Natural killer cell (primary cell): Measurements from ENCODE around the gene NFIA. TPM values are rescaled to one million over a fixed set of nuclear protein-coding genes. Genes with fewer than 3 reads are reported as not detected.

Experiments used
- ATAC-seq, 3 donors: fragments of 150-1000 bp in 2 of 3; fragments of 200-7000 bp in 1 of 3; cut with Tn5 transposase; 1 replicate in 1 of 3; 2 replicates in 2 of 3; pipeline ENCODE4 v1.10.0; 2021; ENCODE audit warnings: mild to moderate bottlenecking in 2 of 3, moderate library complexity in 2 of 3
- DNase-seq, 2 donors: peaks; one replicate each; pipeline versions ENCODE4 v3.0.0 to v3.0.0-alpha.2; 2013 to 2021; ENCODE audit warnings: mixed read lengths in 1 of 2
- H3K27ac ChIP-seq: one replicate; pipeline ENCODE4 v1.5.1; 2013; ENCODE audit warnings: mild to moderate bottlenecking, low read length
- H3K27me3 ChIP-seq: one replicate; pipeline ENCODE4 v1.6.1; 2013; ENCODE audit warnings: low read length; ENCODE audit not compliant: control insufficient read depth, insufficient read depth
- H3K36me3 ChIP-seq: one replicate; pipeline ENCODE4 v1.6.1; 2013; ENCODE audit warnings: low read length; ENCODE audit not compliant: control insufficient read depth, insufficient read depth
- H3K4me1 ChIP-seq: one replicate; pipeline ENCODE4 v1.6.1; 2013; ENCODE audit warnings: low read length; ENCODE audit not compliant: control insufficient read depth, insufficient read depth
- H3K4me3 ChIP-seq: one replicate; pipeline ENCODE4 v1.5.1; 2013; ENCODE audit warnings: low read length
- H3K9me3 ChIP-seq: one replicate; pipeline ENCODE4 v1.6.1; 2013; ENCODE audit warnings: low read length; ENCODE audit not compliant: control insufficient read depth, insufficient read depth
- H3K27ac Mint-ChIP-seq, 2 donors: one replicate each; pipeline ENCODE4 v1.8.0; 2022; ENCODE audit warnings: mild to moderate bottlenecking in 2 of 2, mixed read lengths in 2 of 2, moderate library complexity in 1 of 2
- H3K27me3 Mint-ChIP-seq, 2 donors: one replicate each; pipeline ENCODE4 v1.8.0; 2022; ENCODE audit warnings: low read depth in 2 of 2, mixed read lengths in 2 of 2
- H3K36me3 Mint-ChIP-seq: one replicate; pipeline ENCODE4 v1.8.0; 2022; ENCODE audit warnings: mixed read lengths
- H3K4me1 Mint-ChIP-seq, 2 donors: one replicate each; pipeline ENCODE4 v1.8.0; 2022; ENCODE audit warnings: mixed read lengths in 2 of 2
- H3K4me3 Mint-ChIP-seq: one replicate; pipeline ENCODE4 v1.8.0; 2022; ENCODE audit warnings: mild to moderate bottlenecking, moderate library complexity, mixed read lengths
- H3K9me3 Mint-ChIP-seq, 2 donors: one replicate each; pipeline ENCODE4 v1.8.0; 2022; ENCODE audit warnings: mixed read lengths in 2 of 2
- WGBS: methylation state at CpG from one replicate; pipeline ENCODE4 v1.1.7; 2013; ENCODE audit warnings: missing lambda C conversion rate; ENCODE audit not compliant: insufficient coverage; 5-methylcytosine and 5-hydroxymethylcytosine counted together
- intact Hi-C: fragments of 100-400 bp; cut with micrococcal nuclease; formaldehyde crosslinking; loops from one replicate; pipeline ENCODE4 v1.14.2; 2022
- total RNA-seq, 4 donors: library from RNA; stranded (reverse); fragments of 120-200 nt in 1 of 4; gene quantifications; one replicate each; pipeline versions ENCODE4 v1.2.3 to v1.2.4, GENCODE V29; 2013 to 2022
- TF ChIP-seq, protein P1 (sequence below): fragments of 200-600 bp; IDR thresholded peaks from one replicate; pipeline ENCODE4 v1.8.0; 2022; ENCODE audit warnings: antibody characterized with exemption

Gene NFIA
- total RNA-seq, 3 donors from 2014 or later (not counting 1 experiment from before 2014, with no cell fraction given), result 3.5 to 6.5 (median 3.6) TPM

DNA sequence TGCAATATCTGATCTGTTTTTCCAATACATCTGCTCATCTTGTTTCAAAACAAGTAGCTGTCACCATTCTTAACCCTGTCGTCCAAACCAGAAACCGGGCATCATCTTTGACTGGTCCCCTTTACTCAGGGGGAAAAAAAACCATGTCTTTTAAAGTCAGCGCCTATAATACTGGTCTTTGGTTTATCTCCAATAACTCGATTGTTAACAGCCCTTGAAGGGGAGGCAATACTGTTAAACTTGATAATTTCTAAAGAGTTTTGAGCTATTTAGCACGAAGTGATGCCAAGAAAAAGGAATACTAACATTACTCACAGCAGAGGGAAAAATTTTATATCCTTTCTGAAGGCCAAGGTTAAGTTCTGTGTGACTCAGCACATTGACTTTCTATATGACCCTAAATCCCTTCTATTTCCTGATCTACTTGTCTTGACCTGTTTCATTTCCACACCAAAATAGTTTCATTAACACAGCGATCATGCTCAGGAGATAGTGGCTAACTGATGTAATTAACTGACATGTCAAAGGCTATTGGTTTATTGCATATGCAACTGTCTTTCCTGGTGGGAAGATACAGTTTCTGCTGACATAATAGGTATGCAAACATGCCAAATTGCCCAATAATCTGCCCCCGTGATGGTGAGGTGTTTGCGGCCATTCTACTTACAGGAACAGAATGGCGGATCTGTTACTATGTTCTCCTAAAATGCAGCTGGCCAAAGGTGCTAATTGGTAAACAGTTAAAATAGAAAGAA is 59.1 kb downstream of the NFIA start:
- H3K4me3 ChIP-seq, result no peak overlapping the region
- Mint-ChIP-seq H3K4me3 (no peak overlapping the region), H3K9me3 (no peaks in the 10 kb centered on the region), H3K4me1 (peaks cover 8 to 13% of the 10 kb centered on the region in 2 donors), H3K27ac (no peak overlapping the region), H3K36me3 (no peaks in the 10 kb centered on the region), H3K27me3 (peaks cover 36 to 89% of the 10 kb centered on the region in 2 donors)
- no peaks in the 10 kb centered on the region for H3K36me3 ChIP-seq
- peaks cover 3% of the 10 kb centered on the region for H3K4me1 ChIP-seq
- no peak for DNase-seq
- H3K27me3 ChIP-seq, result peaks cover 10% of the 10 kb centered on the region
- ATAC-seq, result no peak
- intact Hi-C loops, result loop anchor here (10.0 kb wide), 1 partner anchor 87 kb away; no protein-coding TSS in a partner anchor
- WGBS, result 86% methylated on average over 9 of the region's 9 CpGs
- TF ChIP-seq, protein P1, sequence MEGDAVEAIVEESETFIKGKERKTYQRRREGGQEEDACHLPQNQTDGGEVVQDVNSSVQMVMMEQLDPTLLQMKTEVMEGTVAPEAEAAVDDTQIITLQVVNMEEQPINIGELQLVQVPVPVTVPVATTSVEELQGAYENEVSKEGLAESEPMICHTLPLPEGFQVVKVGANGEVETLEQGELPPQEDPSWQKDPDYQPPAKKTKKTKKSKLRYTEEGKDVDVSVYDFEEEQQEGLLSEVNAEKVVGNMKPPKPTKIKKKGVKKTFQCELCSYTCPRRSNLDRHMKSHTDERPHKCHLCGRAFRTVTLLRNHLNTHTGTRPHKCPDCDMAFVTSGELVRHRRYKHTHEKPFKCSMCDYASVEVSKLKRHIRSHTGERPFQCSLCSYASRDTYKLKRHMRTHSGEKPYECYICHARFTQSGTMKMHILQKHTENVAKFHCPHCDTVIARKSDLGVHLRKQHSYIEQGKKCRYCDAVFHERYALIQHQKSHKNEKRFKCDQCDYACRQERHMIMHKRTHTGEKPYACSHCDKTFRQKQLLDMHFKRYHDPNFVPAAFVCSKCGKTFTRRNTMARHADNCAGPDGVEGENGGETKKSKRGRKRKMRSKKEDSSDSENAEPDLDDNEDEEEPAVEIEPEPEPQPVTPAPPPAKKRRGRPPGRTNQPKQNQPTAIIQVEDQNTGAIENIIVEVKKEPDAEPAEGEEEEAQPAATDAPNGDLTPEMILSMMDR, result no peak
- no peak overlapping the region for H3K27ac ChIP-seq
- H3K9me3 ChIP-seq, result no peaks in the 10 kb centered on the region

DNA sequence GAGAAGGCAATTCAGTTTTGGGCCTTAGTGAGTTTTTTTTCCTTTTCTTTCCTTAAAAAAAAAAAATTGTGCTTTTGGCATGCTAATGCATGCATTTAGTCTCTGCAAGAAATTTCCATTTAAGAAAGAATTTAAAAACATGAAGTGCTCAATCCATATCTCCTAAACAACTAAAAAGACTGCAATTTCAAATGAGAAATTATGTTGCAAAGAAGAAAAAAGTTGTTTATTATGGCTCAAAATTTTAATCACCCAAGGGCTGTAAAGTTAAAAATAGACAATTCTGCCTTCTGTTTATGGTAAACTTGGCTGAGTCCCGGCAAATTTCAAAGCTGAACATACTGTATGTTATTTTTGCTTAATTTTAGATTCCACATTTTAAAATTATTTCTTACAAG is 59.7 kb downstream of the NFIA start:
- no peaks in the 10 kb centered on the region for H3K9me3 ChIP-seq
- Mint-ChIP-seq H3K27ac (no peak overlapping the region), H3K27me3 (peaks cover 36 to 87% of the 10 kb centered on the region in 2 donors), H3K36me3 (no peaks in the 10 kb centered on the region), H3K9me3 (no peaks in the 10 kb centered on the region), H3K4me1 (peaks cover 8 to 13% of the 10 kb centered on the region in 2 donors), H3K4me3 (no peak overlapping the region)
- no peak overlapping the region for H3K27ac ChIP-seq
- no peaks in the 10 kb centered on the region for H3K36me3 ChIP-seq
- intact Hi-C loops, result loop anchor here (10.0 kb wide), 1 partner anchor 87 kb away; no protein-coding TSS in a partner anchor
- peaks cover 9% of the 10 kb centered on the region for H3K27me3 ChIP-seq
- DNase-seq (no peak), ATAC-seq (no peak)
- no peak overlapping the region for H3K4me3 ChIP-seq
- no CpG with 5 or more reads among the region's 1 CpG for WGBS
- H3K4me1 ChIP-seq, result peaks cover 3% of the 10 kb centered on the region
- TF ChIP-seq, protein P1, result no peak

DNA sequence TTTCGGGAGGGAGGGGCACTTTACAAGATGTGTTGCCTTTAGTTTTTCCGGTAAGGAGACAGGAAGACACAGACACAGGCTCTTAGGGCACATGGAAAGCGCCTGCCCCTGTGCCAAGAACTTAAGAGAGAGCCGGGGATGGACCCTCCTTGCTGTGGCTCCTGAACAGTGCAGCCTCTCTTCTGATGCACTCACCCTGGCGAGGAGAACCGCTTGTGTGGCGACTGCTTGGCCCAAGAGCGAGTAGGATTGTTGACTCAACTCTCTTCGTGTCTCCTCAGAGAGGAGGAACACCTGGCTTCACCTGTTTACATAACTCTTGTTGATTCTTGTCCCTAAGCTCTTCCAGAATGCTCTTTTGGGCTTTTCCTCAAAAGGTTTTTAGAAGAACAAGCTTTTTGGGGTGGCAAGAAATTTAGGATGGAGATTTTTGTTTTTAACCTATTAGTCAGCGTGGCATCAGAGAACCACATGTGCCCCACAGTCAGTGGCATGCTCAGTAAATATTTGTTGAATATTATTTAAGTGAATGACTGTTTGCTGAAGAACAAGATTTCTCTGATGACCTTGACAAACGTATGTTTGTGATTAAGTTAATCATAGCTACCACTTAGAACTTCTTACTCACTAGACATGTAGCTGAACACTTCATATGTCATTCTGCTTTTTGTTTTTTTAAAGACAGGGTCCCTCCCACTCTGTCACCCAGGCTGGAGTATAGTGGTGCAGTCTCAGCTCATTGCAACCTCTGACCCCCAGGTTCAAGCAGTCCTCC is 60.6 kb downstream of the NFIA start:
- H3K4me3 ChIP-seq, result no peak overlapping the region
- ATAC-seq (no peak), DNase-seq (no peak)
- Mint-ChIP-seq H3K27me3 (peaks cover 28 to 84% of the 10 kb centered on the region in 2 donors), H3K36me3 (no peaks in the 10 kb centered on the region), H3K9me3 (no peaks in the 10 kb centered on the region), H3K27ac (no peak overlapping the region), H3K4me1 (peaks cover 8 to 13% of the 10 kb centered on the region in 2 donors), H3K4me3 (no peak overlapping the region)
- TF ChIP-seq, protein P1, result no peak
- H3K36me3 ChIP-seq, result no peaks in the 10 kb centered on the region
- no peak overlapping the region for H3K27ac ChIP-seq
- H3K9me3 ChIP-seq, result no peaks in the 10 kb centered on the region
- peaks cover 3% of the 10 kb centered on the region for H3K4me1 ChIP-seq
- intact Hi-C loops, result loop anchor here (10.0 kb wide), 1 partner anchor 88 kb away; no protein-coding TSS in a partner anchor
- 94% methylated on average over 11 of the region's 11 CpGs for WGBS
- H3K27me3 ChIP-seq, result peaks cover 5% of the 10 kb centered on the region
